HEK293 (cell line): ENCODE results near the gene PSMD3.

Experiments used
- CTCF ChIA-PET: fragments of 350-600 bp; formaldehyde crosslinking; extraction: SDS; loops from one replicate; lab custom pipeline; 2021; ENCODE audit warnings: antibody characterized with exemption; lab: Yijun Ruan, JAX
- POLR2A ChIA-PET: fragments of 300-600 bp; formaldehyde crosslinking; extraction: SDS; loops from one replicate; lab custom pipeline; 2020; ENCODE audit warnings: antibody characterized with exemption, inconsistent platforms; lab: Yijun Ruan, JAX
- H3K27ac ChIP-seq: fragments of 200-500 bp; sonication (Bioruptor generic); 2 replicates; pipeline ENCODE4 v1.5.1; 2014; ENCODE audit warnings: low read depth, low read length, control low read depth, inconsistent platforms; ENCODE audit errors: extremely low read depth
- H3K36me3 ChIP-seq, 2 experiments: fragments of 200-500 bp in 1 of 2; sonication (Bioruptor generic) in 1 of 2; 1 replicate in 1 of 2; 2 replicates in 1 of 2; pipeline ENCODE4 v1.5.1; 2014 to 2017; ENCODE audit warnings: inconsistent platforms in 2 of 2, low read length in 2 of 2; ENCODE audit not compliant: control insufficient read depth in 2 of 2, insufficient read depth in 1 of 2
- H3K4me1 ChIP-seq: fragments of 200-500 bp; sonication (Bioruptor generic); 2 replicates; pipeline ENCODE4 v1.5.1; 2014; ENCODE audit warnings: mild to moderate bottlenecking, low read length, inconsistent platforms; ENCODE audit not compliant: control insufficient read depth, insufficient read depth
- H3K4me3 ChIP-seq: 2 replicates; pipeline ENCODE4 v1.5.1; 2011; ENCODE audit warnings: low read depth, mild to moderate bottlenecking, control low read depth, low read length, moderate library complexity
- H3K9me3 ChIP-seq: fragments of 200-500 bp; sonication (Bioruptor generic); 2 replicates; pipeline ENCODE4 v1.5.1; 2014; ENCODE audit warnings: low read depth, low read length, inconsistent platforms; ENCODE audit not compliant: control insufficient read depth, insufficient read depth
- CTCF ChIP-seq: fragments of 450-650 bp; formaldehyde crosslinking; IDR thresholded peaks from 2 replicates; pipeline ENCODE4 v1.5.1; 2016; ENCODE audit warnings: missing biosample characterization, missing genetic modification characterization
- EGR2 ChIP-seq: fragments of 450-650 bp; formaldehyde crosslinking; IDR thresholded peaks from 2 replicates; pipeline ENCODE4 v1.5.1; 2016; ENCODE audit warnings: low read depth, missing biosample characterization, missing genetic modification characterization
- GLI2 ChIP-seq: fragments of 450-650 bp; formaldehyde crosslinking; IDR thresholded peaks from 2 replicates; pipeline ENCODE4; 2017; ENCODE audit warnings: missing biosample characterization, missing genetic modification characterization, low read depth, borderline replicate concordance
- GLIS1 ChIP-seq: fragments of 450-650 bp; formaldehyde crosslinking; IDR thresholded peaks from 2 replicates; pipeline ENCODE4 v1.5.1; 2016; ENCODE audit warnings: missing biosample characterization, missing genetic modification characterization
- KLF7 ChIP-seq: fragments of 450-650 bp; formaldehyde crosslinking; IDR thresholded peaks from 2 replicates; pipeline ENCODE4 v1.5.1; 2016; ENCODE audit warnings: missing biosample characterization, missing genetic modification characterization, borderline replicate concordance
- MYNN ChIP-seq: fragments of 450-650 bp; formaldehyde crosslinking; IDR thresholded peaks from 2 replicates; pipeline ENCODE4 v1.5.1; 2016; ENCODE audit warnings: missing biosample characterization, missing genetic modification characterization, borderline replicate concordance
- PRDM10 ChIP-seq: fragments of 450-650 bp; formaldehyde crosslinking; IDR thresholded peaks from 2 replicates; pipeline ENCODE4 v1.5.1; 2016; ENCODE audit warnings: missing biosample characterization, missing genetic modification characterization
- YY2 ChIP-seq: fragments of 450-650 bp; formaldehyde crosslinking; IDR thresholded peaks from 2 replicates; pipeline ENCODE4 v1.5.1; 2016; ENCODE audit warnings: missing biosample characterization, missing genetic modification characterization
- ZBTB20 ChIP-seq: fragments of 450-650 bp; formaldehyde crosslinking; IDR thresholded peaks from 2 replicates; pipeline ENCODE4 v1.5.1; 2016; ENCODE audit warnings: missing biosample characterization, missing genetic modification characterization
- ZBTB48 ChIP-seq: fragments of 450-650 bp; formaldehyde crosslinking; IDR thresholded peaks from 2 replicates; pipeline ENCODE4 v1.5.1; 2016; ENCODE audit warnings: missing biosample characterization, missing genetic modification characterization
- ZIC2 ChIP-seq: fragments of 450-650 bp; formaldehyde crosslinking; IDR thresholded peaks from 2 replicates; pipeline ENCODE4 v1.5.1; 2016; ENCODE audit warnings: missing biosample characterization, missing genetic modification characterization
- ZNF157 ChIP-seq: fragments of 450-650 bp; formaldehyde crosslinking; IDR thresholded peaks from 2 replicates; pipeline ENCODE4 v1.5.1; 2016; ENCODE audit warnings: missing biosample characterization, missing genetic modification characterization
- ZNF335 ChIP-seq: fragments of 450-650 bp; formaldehyde crosslinking; conservative IDR thresholded peaks from 2 replicates; pipeline ENCODE4 v1.5.1; 2016; ENCODE audit warnings: missing biosample characterization, missing genetic modification characterization
- ZNF366 ChIP-seq: fragments of 450-650 bp; formaldehyde crosslinking; conservative IDR thresholded peaks from 2 replicates; pipeline ENCODE4 v1.5.1; 2016; ENCODE audit warnings: missing biosample characterization, missing genetic modification characterization
- ZNF580 ChIP-seq: fragments of 450-650 bp; formaldehyde crosslinking; IDR thresholded peaks from 2 replicates; pipeline ENCODE4 v1.5.1; 2016; ENCODE audit warnings: missing biosample characterization, missing genetic modification characterization
- ZNF600 ChIP-seq: fragments of 450-650 bp; formaldehyde crosslinking; IDR thresholded peaks from 2 replicates; pipeline ENCODE4 v1.5.1; 2016; ENCODE audit warnings: missing biosample characterization, missing genetic modification characterization

Gene PSMD3

GRCh38 chr17:39979016-39979670 is 1.5 kb upstream of the PSMD3 start:
- H3K4me1 ChIP-seq = no peaks in the 10 kb centered on the region; the same call in 1 of the 2 replicates
- peaks cover 5 to 6% of the 10 kb centered on the region in 2 experiments; a peak in 2 of 3 replicates for H3K36me3 ChIP-seq
- no peak overlapping the region for H3K27ac ChIP-seq
- CTCF ChIA-PET = interaction anchor here (0.6 to 6.3 kb wide), 14 partner anchors 10 to 363 kb away, joined by 3 to 72 read pairs (median 4); no protein-coding TSS in a partner anchor
- H3K9me3 ChIP-seq = no peaks in the 10 kb centered on the region
- no peak overlapping the region for H3K4me3 ChIP-seq
- peak; percentile 32; the same call in 1 of the 2 replicates for TF ChIP-seq GLIS1 (tag by site-specific recombination)
- peak; percentile 79 for TF ChIP-seq ZNF600 (tag by site-specific recombination)
- TF ChIP-seq GLI2 (tag by site-specific recombination) = no peak
- TF ChIP-seq, all 188 proteins: peak for 2
- POLR2A ChIA-PET = interaction anchor here (1.6 to 2.5 kb wide), 4 partner anchors 17 to 52 kb away, joined by 11 to 41 read pairs (median 18); partner anchors contain the start of genes LRRC3C and ORMDL3

GRCh38 chr17:39979893-39980350 is 685 bp upstream of the PSMD3 start:
- ChIA-PET CTCF (interaction anchor here (0.6 to 6.3 kb wide), 26 partner anchors 11 to 933 kb away, joined by 3 to 72 read pairs (median 3); no protein-coding TSS in a partner anchor), POLR2A (interaction anchor here (0.6 to 2.5 kb wide), 29 partner anchors 9 to 358 kb away, joined by 3 to 41 read pairs (median 5); partner anchors contain the start of genes ERBB2, GSDMB, LRRC3C and MED24)
- no peaks in the 10 kb centered on the region for H3K9me3 ChIP-seq
- peak overlapping the region; percentile 99 for H3K4me3 ChIP-seq
- H3K4me1 ChIP-seq = no peaks in the 10 kb centered on the region; the same call in 1 of the 2 replicates
- H3K27ac ChIP-seq = peak overlapping the region; percentile 88; the same call in 1 of the 2 replicates
- TF ChIP-seq ZNF580 (tag by site-specific recombination) = no peak
- TF ChIP-seq CTCF (tag by site-specific recombination) = peak; percentile 66; the same call in 1 of the 2 replicates
- peak; percentile 24; the same call in 1 of the 2 replicates for TF ChIP-seq EGR2 (tag by site-specific recombination)
- 0 out of 2 replicates have a peak, but pooled peaks have one; percentile 56 for TF ChIP-seq MYNN
- TF ChIP-seq ZBTB20 = peak; percentile 45
- TF ChIP-seq ZNF600 (tag by site-specific recombination) = peak; percentile 46; the same call in 1 of the 2 replicates
- no peak for TF ChIP-seq ZNF366 (tag by site-specific recombination)
- TF ChIP-seq ZIC2 = peak; percentile 35; the same call in 1 of the 2 replicates
- TF ChIP-seq KLF7 = 0 out of 2 replicates have a peak, but pooled peaks have one; percentile 37
- TF ChIP-seq YY2 (tag by site-specific recombination) = 0 out of 2 replicates have a peak, but pooled peaks have one; percentile 18
- peak; percentile 89 for TF ChIP-seq ZNF335 (tag by site-specific recombination)
- TF ChIP-seq ZBTB48 = peak; percentile 76
- no peak for TF ChIP-seq ZNF157 (tag by site-specific recombination)
- peak; percentile 97 for TF ChIP-seq PRDM10 (tag by site-specific recombination)
- TF ChIP-seq, all 188 proteins: peak for 11
- H3K36me3 ChIP-seq = peaks cover 11 to 14% of the 10 kb centered on the region in 2 experiments
